SK-N-SH treated with all-trans-retinoic acid at 6 μM for 48 hours (cell line): ENCODE results near the gene SLC39A2.

Source experiments
- ATAC-seq: fragments of 200-7000 bp; cut with Tn5 transposase; 3 replicates; pipeline ENCODE4 v1.9.1; 2020; ENCODE audit warnings: mild to moderate bottlenecking, moderate library complexity
- ARNTL ChIP-seq: fragments of 450-650 bp; formaldehyde crosslinking; IDR thresholded peaks from 2 replicates; pipeline ENCODE4 v1.5.0; 2020; ENCODE audit warnings: low read depth, mild to moderate bottlenecking, moderate library complexity, borderline replicate concordance
- BACH2 ChIP-seq: fragments of 250-450 bp; sonication (Bioruptor Pico); IDR thresholded peaks from 2 replicates; pipeline ENCODE4 v1.9.0; 2021; ENCODE audit warnings: mild to moderate bottlenecking, borderline replicate concordance
- CSDC2 ChIP-seq: fragments of 250-450 bp; sonication (Bioruptor Pico); IDR thresholded peaks from 2 replicates; pipeline ENCODE4 v1.5.0; 2020; ENCODE audit warnings: mild to moderate bottlenecking, moderate library complexity
- CSRNP3 ChIP-seq: fragments of 250-450 bp; sonication (Bioruptor Pico); IDR thresholded peaks from 2 replicates; pipeline ENCODE4 v1.5.1; 2021; ENCODE audit warnings: mild to moderate bottlenecking, moderate library complexity
- ESRRG ChIP-seq: fragments of 250-450 bp; sonication (Bioruptor Pico); IDR thresholded peaks from 2 replicates; pipeline ENCODE4 v1.6.1; 2021; ENCODE audit warnings: mild to moderate bottlenecking
- GLIS3 ChIP-seq: fragments of 250-450 bp; sonication (Bioruptor Pico); IDR thresholded peaks from 2 replicates; pipeline ENCODE4 v1.5.0; 2020; ENCODE audit warnings: mild to moderate bottlenecking, moderate library complexity
- ISL1 ChIP-seq: fragments of 250-450 bp; sonication (Bioruptor Pico); IDR thresholded peaks from 2 replicates; pipeline ENCODE4 v2.1.2; 2022; ENCODE audit warnings: mild to moderate bottlenecking, moderate library complexity
- OSR1 ChIP-seq: fragments of 250-450 bp; sonication (Bioruptor Pico); IDR thresholded peaks from 2 replicates; pipeline ENCODE4 v1.8.0; 2022; ENCODE audit warnings: moderate library complexity, mild to moderate bottlenecking, inconsistent platforms
- PATZ1 ChIP-seq: fragments of 250-450 bp; sonication (Bioruptor Pico); IDR thresholded peaks from 2 replicates; pipeline ENCODE4 v1.8.0; 2020; ENCODE audit warnings: mild to moderate bottlenecking, moderate library complexity, borderline replicate concordance
- TCF4 ChIP-seq: fragments of 250-450 bp; sonication (Bioruptor Pico); IDR thresholded peaks from 2 replicates; pipeline ENCODE4 v1.8.0; 2021; ENCODE audit warnings: mild to moderate bottlenecking, moderate library complexity, borderline replicate concordance
- TOX ChIP-seq: fragments of 250-450 bp; sonication (Bioruptor Pico); IDR thresholded peaks from 2 replicates; pipeline ENCODE4 v1.8.0; 2021; ENCODE audit warnings: mild to moderate bottlenecking, moderate library complexity, borderline replicate concordance
- ZC3H10 ChIP-seq: fragments of 250-450 bp; sonication (Bioruptor Pico); IDR thresholded peaks from 2 replicates; pipeline ENCODE4 v1.5.1; 2021; ENCODE audit warnings: mild to moderate bottlenecking, moderate library complexity
- ZFP3 ChIP-seq: fragments of 250-450 bp; sonication (Bioruptor Pico); IDR thresholded peaks from 2 replicates; pipeline ENCODE4 v1.5.0; 2020; ENCODE audit warnings: mild to moderate bottlenecking, moderate library complexity
- ZFP30 ChIP-seq: fragments of 450-650 bp; formaldehyde crosslinking; IDR thresholded peaks from 2 replicates; pipeline ENCODE4 v1.5.0; 2022; ENCODE audit warnings: mild to moderate bottlenecking, moderate library complexity
- ZNF565 ChIP-seq: fragments of 450-650 bp; formaldehyde crosslinking; conservative IDR thresholded peaks from 2 replicates; pipeline ENCODE4 v1.5.0; 2020; ENCODE audit warnings: low read depth, mild to moderate bottlenecking, moderate library complexity
- ZNF70 ChIP-seq: fragments of 450-650 bp; formaldehyde crosslinking; IDR thresholded peaks from 2 replicates; pipeline ENCODE4 v1.5.0; 2020; ENCODE audit warnings: mild to moderate bottlenecking, moderate library complexity
- ZNF8 ChIP-seq: fragments of 450-650 bp; formaldehyde crosslinking; IDR thresholded peaks from 2 replicates; pipeline ENCODE4 v1.5.0; 2020; ENCODE audit warnings: mild to moderate bottlenecking, moderate library complexity
- TF ChIP-seq, protein P1 (sequence below): fragments of 250-450 bp; sonication (Bioruptor Pico); IDR thresholded peaks from 2 replicates; pipeline ENCODE4 v1.5.1; 2020; ENCODE audit warnings: low read depth, mild to moderate bottlenecking, moderate library complexity
- TF ChIP-seq, protein P2 (sequence below): fragments of 250-450 bp; sonication (Bioruptor Pico); IDR thresholded peaks from 2 replicates; pipeline ENCODE4 v1.5.0; 2020; ENCODE audit warnings: mild to moderate bottlenecking, moderate library complexity

Gene SLC39A2

GRCh38 chr14:21023817-21024584 is 24.9 kb downstream of the SLC39A2 start:
- no peak for ATAC-seq
- TF ChIP-seq PATZ1 (CRISPR knock-in tag), result no peak
- TF ChIP-seq OSR1 (CRISPR knock-in tag), result no peak
- TF ChIP-seq ZC3H10 (CRISPR knock-in tag), result no peak
- TF ChIP-seq CSRNP3, result no peak
- no peak for TF ChIP-seq ZFP3 (CRISPR knock-in tag)
- TF ChIP-seq ZFP30 (CRISPR knock-in tag), result no peak
- TF ChIP-seq, protein P1, sequence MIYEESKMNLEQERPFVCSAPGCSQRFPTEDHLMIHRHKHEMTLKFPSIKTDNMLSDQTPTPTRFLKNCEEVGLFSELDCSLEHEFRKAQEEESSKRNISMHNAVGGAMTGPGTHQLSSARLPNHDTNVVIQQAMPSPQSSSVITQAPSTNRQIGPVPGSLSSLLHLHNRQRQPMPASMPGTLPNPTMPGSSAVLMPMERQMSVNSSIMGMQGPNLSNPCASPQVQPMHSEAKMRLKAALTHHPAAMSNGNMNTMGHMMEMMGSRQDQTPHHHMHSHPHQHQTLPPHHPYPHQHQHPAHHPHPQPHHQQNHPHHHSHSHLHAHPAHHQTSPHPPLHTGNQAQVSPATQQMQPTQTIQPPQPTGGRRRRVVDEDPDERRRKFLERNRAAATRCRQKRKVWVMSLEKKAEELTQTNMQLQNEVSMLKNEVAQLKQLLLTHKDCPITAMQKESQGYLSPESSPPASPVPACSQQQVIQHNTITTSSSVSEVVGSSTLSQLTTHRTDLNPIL (CRISPR knock-in tag), result no peak
- no peak for TF ChIP-seq ESRRG (CRISPR knock-in tag)
- no peak for TF ChIP-seq GLIS3
- no peak for TF ChIP-seq ARNTL (CRISPR knock-in tag)
- no peak for TF ChIP-seq ZNF8
- TF ChIP-seq ZNF70, result no peak
- TF ChIP-seq CSDC2 (CRISPR knock-in tag), result no peak
- no peak for TF ChIP-seq BACH2
- TF ChIP-seq, protein P2, sequence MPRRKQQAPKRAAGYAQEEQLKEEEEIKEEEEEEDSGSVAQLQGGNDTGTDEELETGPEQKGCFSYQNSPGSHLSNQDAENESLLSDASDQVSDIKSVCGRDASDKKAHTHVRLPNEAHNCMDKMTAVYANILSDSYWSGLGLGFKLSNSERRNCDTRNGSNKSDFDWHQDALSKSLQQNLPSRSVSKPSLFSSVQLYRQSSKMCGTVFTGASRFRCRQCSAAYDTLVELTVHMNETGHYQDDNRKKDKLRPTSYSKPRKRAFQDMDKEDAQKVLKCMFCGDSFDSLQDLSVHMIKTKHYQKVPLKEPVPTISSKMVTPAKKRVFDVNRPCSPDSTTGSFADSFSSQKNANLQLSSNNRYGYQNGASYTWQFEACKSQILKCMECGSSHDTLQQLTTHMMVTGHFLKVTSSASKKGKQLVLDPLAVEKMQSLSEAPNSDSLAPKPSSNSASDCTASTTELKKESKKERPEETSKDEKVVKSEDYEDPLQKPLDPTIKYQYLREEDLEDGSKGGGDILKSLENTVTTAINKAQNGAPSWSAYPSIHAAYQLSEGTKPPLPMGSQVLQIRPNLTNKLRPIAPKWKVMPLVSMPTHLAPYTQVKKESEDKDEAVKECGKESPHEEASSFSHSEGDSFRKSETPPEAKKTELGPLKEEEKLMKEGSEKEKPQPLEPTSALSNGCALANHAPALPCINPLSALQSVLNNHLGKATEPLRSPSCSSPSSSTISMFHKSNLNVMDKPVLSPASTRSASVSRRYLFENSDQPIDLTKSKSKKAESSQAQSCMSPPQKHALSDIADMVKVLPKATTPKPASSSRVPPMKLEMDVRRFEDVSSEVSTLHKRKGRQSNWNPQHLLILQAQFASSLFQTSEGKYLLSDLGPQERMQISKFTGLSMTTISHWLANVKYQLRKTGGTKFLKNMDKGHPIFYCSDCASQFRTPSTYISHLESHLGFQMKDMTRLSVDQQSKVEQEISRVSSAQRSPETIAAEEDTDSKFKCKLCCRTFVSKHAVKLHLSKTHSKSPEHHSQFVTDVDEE, result no peak
- no peak for TF ChIP-seq TCF4
- no peak for TF ChIP-seq TOX
- no peak for TF ChIP-seq ISL1

DNA sequence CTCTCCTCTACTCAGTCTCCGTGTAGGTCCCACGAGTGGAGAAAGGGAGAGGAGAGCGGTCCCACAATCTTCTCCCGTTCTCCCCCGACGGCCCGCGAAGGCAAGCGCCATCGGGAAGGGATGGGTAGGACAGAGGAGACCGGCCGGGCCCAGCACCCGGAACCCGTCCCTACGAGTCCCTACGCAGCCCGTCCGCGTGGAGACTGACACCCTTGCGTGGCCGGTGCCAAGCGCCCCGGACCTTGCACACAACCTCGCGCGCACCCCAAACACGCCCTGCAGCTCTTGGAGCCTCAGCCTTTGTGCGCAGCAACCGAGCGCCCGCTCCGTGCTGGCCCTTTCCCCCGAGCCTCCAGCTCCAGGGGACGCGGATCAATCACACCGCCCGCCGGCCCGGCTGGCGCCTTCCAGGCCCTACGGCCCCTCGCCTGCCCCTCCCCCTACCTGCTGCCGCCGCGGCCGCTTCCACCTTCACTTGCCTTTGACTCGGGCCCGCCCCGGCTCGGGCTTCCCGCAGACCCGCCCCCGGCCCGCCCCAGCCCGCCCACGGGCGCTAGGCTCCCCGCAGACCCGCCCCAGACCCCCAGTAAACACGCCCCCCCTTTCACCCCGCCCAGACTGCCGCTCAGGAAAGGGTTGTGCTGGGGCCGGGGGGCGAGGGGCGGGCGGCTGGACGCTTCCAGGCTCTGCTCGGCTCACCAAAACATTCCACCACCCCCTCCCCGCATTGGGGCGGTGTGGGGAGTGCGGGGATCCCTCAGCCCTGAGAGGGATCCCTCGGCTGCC is 25.7 kb downstream of the SLC39A2 start, which contains the start of gene NDRG2:
Gene NDRG2 (minus strand): TSS at position 477 of the 786 bp plus-strand sequence. CDS start 1,746 bp downstream, outside the sequence.
- ATAC-seq, result peak; percentile 83
- no peak for TF ChIP-seq OSR1 (CRISPR knock-in tag)
- no peak for TF ChIP-seq ZC3H10 (CRISPR knock-in tag)
- TF ChIP-seq, all 23 proteins: peak for 0

- peak; percentile 47 for ATAC-seq
- TF ChIP-seq ZNF565, result no peak
- TF ChIP-seq TOX, result no peak
- TF ChIP-seq, protein P1 (CRISPR knock-in tag), result no peak
These were observed 26.5 kb downstream of the SLC39A2 start for GRCh38 chr14:21025371-21026273.
